ENCODE measurements around the gene TARS3.

Gene TARS3

DNA sequence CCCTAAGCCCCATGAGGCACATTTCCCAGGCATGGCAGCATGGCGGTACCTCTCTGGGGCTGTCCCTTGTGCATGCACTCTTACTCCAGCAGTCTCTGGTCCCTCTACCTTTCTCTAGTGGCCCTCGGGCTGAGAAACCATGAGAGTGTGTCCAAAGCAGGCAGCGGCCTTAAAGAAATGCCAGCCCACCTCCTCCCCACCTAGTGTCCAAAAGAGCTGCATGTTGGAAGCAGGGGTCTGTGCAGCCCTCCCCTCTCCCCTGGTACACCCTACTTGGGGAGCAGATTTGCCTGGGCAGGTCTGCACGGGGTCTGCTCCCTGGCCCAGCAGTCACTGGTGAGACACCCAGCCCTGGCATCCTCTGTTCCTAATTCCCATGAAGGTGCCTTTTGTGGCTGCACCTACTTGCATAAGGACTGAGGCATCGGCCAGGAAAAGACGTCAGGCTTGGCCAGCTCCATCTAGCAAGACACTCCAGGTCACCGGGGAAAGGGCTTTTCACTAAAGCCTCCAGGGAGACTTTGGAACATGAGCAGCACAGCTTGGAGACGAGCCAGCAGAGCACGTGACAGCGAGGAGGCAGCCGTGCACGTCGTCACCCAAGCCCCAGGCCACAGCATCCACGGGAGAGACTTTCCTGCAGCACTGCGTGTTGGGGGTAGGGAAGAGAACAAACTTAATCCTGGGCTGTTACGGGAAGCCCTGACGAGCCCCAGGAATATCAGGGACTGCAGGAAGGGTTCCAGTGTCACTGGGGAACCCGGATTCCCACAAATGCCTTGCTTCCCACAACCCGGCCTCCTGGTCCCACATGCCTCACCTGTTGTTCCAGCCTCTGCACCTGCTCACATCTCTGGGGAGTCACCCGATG lies 110.9 kb downstream of the TARS3 start:
- Histone ChIP-seq H3K27ac (no peak overlapping the region), H3K9ac (ENCODE audit: insufficient read length) (no peak overlapping the region), H3K36me3 (ENCODE audit: insufficient read depth, low read length) (no peaks in the 10 kb centered on the region), H3K4me3 (no peak overlapping the region), H3K9me3 (ENCODE audit: low read depth, low read length) (no peaks in the 10 kb centered on the region)
- TF ChIP-seq POLR2AphosphoS5 (IDR thresholded peaks at IDR 0.05; ENCODE audit: borderline replicate concordance, low read depth, low read length) (no peak), EZH2 (IDR thresholded peaks at IDR 0.05) (no peak), FOXP2 (optimal IDR thresholded peaks at IDR 0.05; ENCODE audit: control extremely low read depth, extremely low read length, insufficient read depth) (no peak)
- DNase-seq (ENCODE audit: low read depth, low spot score), result peak; percentile 28

DNA sequence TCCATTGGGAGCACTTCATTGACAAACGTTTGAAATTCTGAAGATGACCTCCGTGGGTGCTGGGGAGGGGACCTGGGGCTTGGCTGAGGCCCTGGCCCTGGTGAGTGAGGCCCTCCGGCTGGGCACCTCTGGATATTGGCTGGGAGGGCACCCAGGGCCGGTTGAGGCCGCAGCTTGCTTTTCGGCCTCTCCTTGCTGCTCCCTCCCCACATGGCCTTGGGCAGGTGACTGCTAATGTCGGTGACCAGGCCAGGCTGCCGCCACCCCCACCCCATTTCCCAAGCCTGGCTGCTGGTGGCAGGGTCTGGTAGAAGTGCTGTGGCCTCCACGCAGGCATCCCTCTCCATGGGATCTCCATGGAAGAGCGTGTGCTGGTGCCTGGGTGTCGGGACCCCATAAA lies 111.6 kb downstream of the TARS3 start:
- Histone ChIP-seq H3K9ac (ENCODE audit: insufficient read length) (no peak overlapping the region), H3K4me3 (no peak overlapping the region), H3K36me3 (ENCODE audit: insufficient read depth, low read length) (no peaks in the 10 kb centered on the region), H3K27ac (no peak overlapping the region), H3K9me3 (ENCODE audit: low read depth, low read length) (no peaks in the 10 kb centered on the region)
- no peak for TF ChIP-seq FOXP2 (optimal IDR thresholded peaks at IDR 0.05; ENCODE audit: control extremely low read depth, extremely low read length, insufficient read depth)
- TF ChIP-seq POLR2AphosphoS5 (IDR thresholded peaks at IDR 0.05; ENCODE audit: borderline replicate concordance, low read depth, low read length), result no peak
- TF ChIP-seq EZH2 (IDR thresholded peaks at IDR 0.05), result no peak
- no peak for DNase-seq (ENCODE audit: low read depth, low spot score)

DNA sequence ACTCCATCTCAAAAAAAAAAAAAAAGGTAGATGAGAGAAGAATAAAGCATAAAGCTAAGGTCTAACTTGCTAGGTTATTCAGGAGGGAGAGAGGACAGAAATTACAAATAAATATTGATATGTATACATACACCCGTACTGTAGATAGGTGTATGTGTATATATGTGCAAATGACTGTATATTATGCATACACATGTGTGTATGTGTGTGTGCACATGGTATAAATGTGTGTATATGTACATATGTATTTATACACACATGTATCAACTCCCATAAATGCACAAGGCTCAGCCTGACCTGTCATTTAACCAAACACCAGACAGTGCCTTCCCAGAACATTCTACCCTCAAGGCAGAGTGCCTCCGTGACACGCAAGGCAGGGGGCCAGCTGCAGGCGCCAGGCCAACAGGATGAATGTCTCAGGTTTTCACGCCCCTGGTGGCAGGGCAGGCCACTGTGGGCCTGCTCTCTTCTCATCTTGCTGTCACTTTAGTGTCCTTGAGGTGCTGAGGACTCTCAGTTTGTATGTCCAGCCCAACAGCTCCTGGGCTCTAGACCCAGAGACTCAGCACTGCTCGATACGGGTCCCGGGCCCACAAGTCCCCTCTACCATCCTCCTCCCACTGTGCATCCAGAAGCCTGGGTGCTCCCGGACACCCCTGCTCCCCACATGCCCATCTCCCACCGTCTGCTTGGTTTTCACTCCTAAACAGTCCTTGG lies 112.5 kb downstream of the TARS3 start:
- no peak for TF ChIP-seq EZH2 (IDR thresholded peaks at IDR 0.05)
- no peak for TF ChIP-seq POLR2AphosphoS5 (IDR thresholded peaks at IDR 0.05; ENCODE audit: borderline replicate concordance, low read depth, low read length)
- no peak for TF ChIP-seq FOXP2 (optimal IDR thresholded peaks at IDR 0.05; ENCODE audit: control extremely low read depth, extremely low read length, insufficient read depth)
- Histone ChIP-seq H3K9me3 (ENCODE audit: low read depth, low read length) (no peaks in the 10 kb centered on the region), H3K9ac (ENCODE audit: insufficient read length) (no peak overlapping the region), H3K27ac (no peak overlapping the region), H3K36me3 (ENCODE audit: insufficient read depth, low read length) (no peaks in the 10 kb centered on the region), H3K4me3 (no peak overlapping the region)
- no peak for DNase-seq (ENCODE audit: low read depth, low spot score)

DNA sequence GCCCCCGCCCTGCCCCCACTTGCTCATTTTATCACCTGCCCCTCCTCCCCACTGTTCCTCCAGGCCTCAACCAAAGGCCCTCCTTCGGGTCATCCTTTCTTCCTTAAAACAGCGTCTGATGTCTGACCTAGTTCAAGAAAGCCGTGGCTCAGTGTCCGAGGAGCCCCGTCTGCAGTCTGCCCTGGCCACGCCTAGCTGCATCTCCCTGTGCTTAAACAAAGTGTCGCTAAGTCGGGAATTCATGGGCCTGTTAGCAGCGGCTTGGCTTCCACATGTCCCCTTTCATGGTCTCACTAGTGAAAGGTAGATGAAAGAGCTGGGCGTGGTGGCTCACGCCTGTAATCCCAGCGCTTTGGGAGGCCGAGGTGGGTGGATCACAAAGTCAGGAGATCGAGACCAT lies 113.3 kb downstream of the TARS3 start:
- TF ChIP-seq POLR2AphosphoS5 (IDR thresholded peaks at IDR 0.05; ENCODE audit: borderline replicate concordance, low read depth, low read length), result no peak
- no peak for TF ChIP-seq EZH2 (IDR thresholded peaks at IDR 0.05)
- no peak for TF ChIP-seq FOXP2 (optimal IDR thresholded peaks at IDR 0.05; ENCODE audit: control extremely low read depth, extremely low read length, insufficient read depth)
- H3K27ac ChIP-seq, result no peak overlapping the region
- no peak for DNase-seq (ENCODE audit: low read depth, low spot score)
- no peaks in the 10 kb centered on the region for H3K36me3 ChIP-seq (ENCODE audit: insufficient read depth, low read length)
- H3K9ac ChIP-seq (ENCODE audit: insufficient read length), result no peak overlapping the region
- no peaks in the 10 kb centered on the region for H3K9me3 ChIP-seq (ENCODE audit: low read depth, low read length)
- H3K4me3 ChIP-seq, result no peak overlapping the region

DNA sequence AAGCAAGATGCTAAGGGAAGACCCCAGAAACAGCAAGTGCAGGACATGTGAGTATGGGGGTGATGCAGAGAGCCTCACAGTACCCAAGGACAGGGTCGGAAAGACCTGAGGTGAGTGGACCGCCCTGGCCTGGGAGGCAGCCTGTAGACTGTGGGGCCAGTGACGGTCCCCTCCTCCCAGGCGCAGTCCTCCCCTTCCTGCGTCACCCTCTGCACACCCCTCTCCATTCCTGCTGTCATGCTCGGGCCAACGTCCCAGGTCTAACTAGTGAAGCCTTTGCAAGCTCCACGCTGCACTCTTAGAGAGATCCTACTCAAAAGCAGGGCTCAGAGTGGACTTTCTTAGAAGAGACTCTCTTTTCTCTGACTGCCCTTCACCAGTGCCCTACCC lies 113.7 kb downstream of the TARS3 start:
- TF ChIP-seq POLR2AphosphoS5 (IDR thresholded peaks at IDR 0.05; ENCODE audit: borderline replicate concordance, low read depth, low read length) (no peak), EZH2 (IDR thresholded peaks at IDR 0.05) (no peak), FOXP2 (optimal IDR thresholded peaks at IDR 0.05; ENCODE audit: control extremely low read depth, extremely low read length, insufficient read depth) (no peak)
- Histone ChIP-seq H3K9ac (ENCODE audit: insufficient read length) (no peak overlapping the region), H3K36me3 (ENCODE audit: insufficient read depth, low read length) (no peaks in the 10 kb centered on the region), H3K27ac (no peak overlapping the region), H3K9me3 (ENCODE audit: low read depth, low read length) (no peaks in the 10 kb centered on the region), H3K4me3 (no peak overlapping the region)
- no peak for DNase-seq (ENCODE audit: low read depth, low spot score)

DNA sequence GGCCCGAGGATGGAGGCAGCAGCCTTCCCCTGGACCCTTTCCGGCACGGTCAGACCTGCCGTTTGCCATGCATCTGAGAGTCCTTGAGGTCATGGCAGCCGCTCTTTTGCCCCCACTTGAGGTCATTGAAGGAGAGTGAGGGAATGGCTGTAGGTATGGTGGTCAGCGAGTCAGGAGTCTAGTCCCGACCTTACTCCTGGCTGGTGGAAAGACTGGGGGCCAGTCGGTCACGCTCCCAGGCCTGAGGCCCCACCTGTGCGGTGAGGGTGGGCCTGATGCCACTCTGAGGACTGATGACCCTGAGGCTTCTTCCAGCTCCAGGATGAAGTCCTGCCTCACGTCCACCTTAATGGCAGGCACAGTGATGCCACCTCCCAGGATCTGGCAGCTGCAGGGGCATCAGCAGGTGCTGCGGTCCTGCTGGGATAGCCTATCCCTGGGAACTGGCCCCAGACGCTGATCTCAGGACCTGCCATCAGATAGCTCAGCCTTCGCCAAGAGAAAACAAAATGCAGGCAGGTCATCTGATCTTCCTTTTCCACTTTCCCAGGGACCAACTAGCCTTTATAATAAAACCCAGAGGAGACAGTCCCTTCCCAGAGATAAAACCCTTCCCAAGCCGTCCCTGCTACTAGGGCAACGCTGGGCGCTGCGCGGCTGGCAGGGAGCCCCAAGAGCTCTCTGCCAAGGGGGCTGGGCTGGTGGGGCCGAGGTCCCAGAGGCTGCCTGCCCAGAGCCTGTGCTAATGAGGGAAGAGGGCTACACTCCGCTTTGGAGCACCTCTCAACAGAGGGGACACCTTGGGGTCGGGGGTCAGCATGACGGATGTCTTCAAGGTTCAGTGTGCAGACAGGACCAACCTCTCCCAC lies 114.3 kb downstream of the TARS3 start:
- H3K9me3 ChIP-seq (ENCODE audit: low read depth, low read length), result no peaks in the 10 kb centered on the region
- H3K36me3 ChIP-seq (ENCODE audit: insufficient read depth, low read length), result no peaks in the 10 kb centered on the region
- DNase-seq (ENCODE audit: low read depth, low spot score), result no peak
- H3K27ac ChIP-seq, result no peak overlapping the region
- no peak overlapping the region for H3K4me3 ChIP-seq
- no peak overlapping the region for H3K9ac ChIP-seq (ENCODE audit: insufficient read length)
- TF ChIP-seq EZH2 (IDR thresholded peaks at IDR 0.05) (no peak), FOXP2 (optimal IDR thresholded peaks at IDR 0.05; ENCODE audit: control extremely low read depth, extremely low read length, insufficient read depth) (no peak)

DNA sequence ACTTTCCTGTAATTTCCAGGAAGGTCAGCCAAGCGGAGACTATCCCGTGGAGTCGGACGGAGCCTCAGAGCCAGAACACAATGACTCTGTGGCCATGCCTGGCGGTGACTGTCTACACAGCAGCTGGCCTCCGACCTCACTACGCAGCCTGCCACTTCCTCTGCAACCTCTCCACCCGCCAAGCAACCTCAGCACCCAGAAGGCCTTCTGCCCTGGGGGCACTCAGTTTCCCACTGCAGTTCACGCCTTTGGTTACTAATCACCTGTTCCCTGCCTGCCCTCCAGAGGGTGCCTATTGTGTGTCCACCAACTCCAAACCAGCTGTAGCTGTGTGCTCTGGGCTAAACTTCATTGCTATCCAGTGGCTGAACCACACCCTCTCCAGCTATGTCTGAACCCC lies 116.1 kb downstream of the TARS3 start:
- H3K9me3 ChIP-seq (ENCODE audit: low read depth, low read length), result no peaks in the 10 kb centered on the region
- H3K27ac ChIP-seq, result no peak overlapping the region
- DNase-seq (ENCODE audit: low read depth, low spot score), result no peak
- TF ChIP-seq FOXP2 (optimal IDR thresholded peaks at IDR 0.05; ENCODE audit: control extremely low read depth, extremely low read length, insufficient read depth) (no peak), EZH2 (IDR thresholded peaks at IDR 0.05) (no peak), POLR2AphosphoS5 (IDR thresholded peaks at IDR 0.05; ENCODE audit: borderline replicate concordance, low read depth, low read length) (no peak)
- H3K36me3 ChIP-seq (ENCODE audit: insufficient read depth, low read length), result no peaks in the 10 kb centered on the region
- no peak overlapping the region for H3K9ac ChIP-seq (ENCODE audit: insufficient read length)
- no peak overlapping the region for H3K4me3 ChIP-seq

DNA sequence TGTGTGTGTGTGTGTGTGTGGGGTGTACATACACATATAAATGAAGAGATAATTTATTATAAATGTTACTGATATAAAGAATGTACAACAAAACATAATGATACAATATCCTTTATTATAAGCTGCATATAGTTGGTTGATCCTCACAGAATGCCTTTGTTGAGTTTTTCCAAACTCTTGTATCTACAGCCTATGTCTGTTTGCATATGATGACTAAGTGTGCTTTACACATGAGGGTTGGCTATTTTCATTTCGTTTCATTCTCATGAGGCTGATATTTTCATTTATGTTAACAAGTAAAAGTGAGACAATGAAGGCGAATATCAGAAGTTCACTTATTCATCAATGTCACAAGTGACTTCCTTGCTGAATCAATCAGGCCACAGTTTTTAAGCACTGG lies 117.2 kb downstream of the TARS3 start:
- Histone ChIP-seq H3K9ac (ENCODE audit: insufficient read length) (no peak overlapping the region), H3K27ac (no peak overlapping the region), H3K4me3 (no peak overlapping the region), H3K9me3 (ENCODE audit: low read depth, low read length) (no peaks in the 10 kb centered on the region), H3K36me3 (ENCODE audit: insufficient read depth, low read length) (no peaks in the 10 kb centered on the region)
- no peak for DNase-seq (ENCODE audit: low read depth, low spot score)
- no peak for TF ChIP-seq EZH2 (IDR thresholded peaks at IDR 0.05)
- no peak for TF ChIP-seq FOXP2 (optimal IDR thresholded peaks at IDR 0.05; ENCODE audit: control extremely low read depth, extremely low read length, insufficient read depth)
- TF ChIP-seq POLR2AphosphoS5 (IDR thresholded peaks at IDR 0.05; ENCODE audit: borderline replicate concordance, low read depth, low read length), result no peak

Data from SK-N-MC (cell line).